ENCODE measurements around the gene DLGAP4. TPM values are rescaled to one million over a fixed set of nuclear protein-coding genes. Genes with fewer than 3 reads are reported as not detected.

DLGAP4 gene
- total and polyA plus RNA-seq, 7 donors: 53.5 to 151 (median 90.4) TPM

GRCh38 chr20:36490191-36490590 lies 184.1 kb downstream of the DLGAP4 start:
- intact Hi-C loops (cut with DNase I): no loop called here
- no peaks in the 10 kb centered on the region for H3K9me3 ChIP-seq
- peak overlapping the region; percentile 48 for H3K27ac ChIP-seq
- no peak for ATAC-seq
- 60 to 91% (median 62%) methylated on average over 1 of the region's 1 CpG for whole genome bisulfite sequencing, 3 donors
- peaks cover 90% of the 10 kb centered on the region for H3K4me1 ChIP-seq
- H3K4me3 ChIP-seq: no peak overlapping the region
- H3K36me3 ChIP-seq (ENCODE audit: insufficient read depth in 1 of 2, low read depth in 1 of 2): no peaks in the 10 kb centered on the region
- DNase-seq: no peak
- no peak for TF ChIP-seq CTCF (IDR thresholded peaks at IDR 0.05)
- H3K27me3 ChIP-seq (ENCODE audit: insufficient read depth in 3 of 3, low read length in 2 of 3): no peaks in the 10 kb centered on the region

- TF ChIP-seq CTCF (IDR thresholded peaks at IDR 0.05): no peak
- Histone ChIP-seq H3K27me3 (ENCODE audit: insufficient read depth in 3 of 3, low read length in 2 of 3) (no peaks in the 10 kb centered on the region), H3K36me3 (ENCODE audit: insufficient read depth in 1 of 2, low read depth in 1 of 2) (peaks cover 2 to 13% of the 10 kb centered on the region in 2 donors), H3K9me3 (no peaks in the 10 kb centered on the region), H3K4me3 (peak overlapping the region; percentile 8), H3K27ac (peak overlapping the region; percentile 87), H3K4me1 (peaks cover 73% of the 10 kb centered on the region)
- 23 to 37% (median 32%) methylated on average over 8 of the region's 8 CpGs for WGBS, 3 donors
- DNase-seq: no peak
- intact Hi-C loops (cut with DNase I): no loop called here
- ATAC-seq: peak in 1 of 4 donors; percentile 34
Measured at GRCh38 chr20:36491901-36492617, 185.9 kb downstream of the DLGAP4 start.

GRCh38 chr20:36493051-36493800 lies 187.1 kb downstream of the DLGAP4 start:
- DNase-seq (no peak), ATAC-seq (peak; percentile 1 to 39 (median 22))
- Histone ChIP-seq H3K9me3 (no peaks in the 10 kb centered on the region), H3K4me1 (peaks cover 64% of the 10 kb centered on the region), H3K36me3 (ENCODE audit: insufficient read depth in 1 of 2, low read depth in 1 of 2) (peaks cover 7 to 24% of the 10 kb centered on the region in 2 donors), H3K4me3 (no peak overlapping the region), H3K27ac (peak overlapping the region; percentile 87), H3K27me3 (ENCODE audit: insufficient read depth in 3 of 3, low read length in 2 of 3) (no peaks in the 10 kb centered on the region)
- 50 to 60% (median 52%) methylated on average over 10 of the region's 10 CpGs for WGBS, 3 donors
- peak; percentile 18 for TF ChIP-seq CTCF (IDR thresholded peaks at IDR 0.05)
- intact Hi-C loops (cut with DNase I): no loop called here

- Histone ChIP-seq H3K27me3 (ENCODE audit: insufficient read depth in 3 of 3, low read length in 2 of 3) (no peaks in the 10 kb centered on the region), H3K9me3 (no peaks in the 10 kb centered on the region), H3K4me1 (peaks cover 62% of the 10 kb centered on the region), H3K27ac (peak overlapping the region; percentile 87), H3K4me3 (no peak overlapping the region), H3K36me3 (ENCODE audit: insufficient read depth in 1 of 2, low read depth in 1 of 2) (peaks cover 7 to 30% of the 10 kb centered on the region in 2 donors)
- 9 to 18% (median 15%) methylated on average over 7 of the region's 7 CpGs for WGBS, 3 donors
- intact Hi-C loops (cut with DNase I): no loop called here
- ATAC-seq (peak; percentile 87 to 91 (median 88)), DNase-seq (peak; percentile 85 to 92)
- no peak for TF ChIP-seq CTCF (IDR thresholded peaks at IDR 0.05)
Measured at GRCh38 chr20:36493801-36494114, 187.6 kb downstream of the DLGAP4 start.

Data from psoas muscle (tissue), 8 donors.